ENCODE measurements around the gene TNFAIP8L1. TPM values are rescaled to one million over a fixed set of nuclear protein-coding genes. Genes with fewer than 3 reads are reported as not detected.
A peak's percentile ranks its signal among the peaks of the same experiment; 100 is the strongest.

The TNFAIP8L1 gene
- total RNA-seq, 1 experiment from 2014 or later: 22.2 TPM

DNA sequence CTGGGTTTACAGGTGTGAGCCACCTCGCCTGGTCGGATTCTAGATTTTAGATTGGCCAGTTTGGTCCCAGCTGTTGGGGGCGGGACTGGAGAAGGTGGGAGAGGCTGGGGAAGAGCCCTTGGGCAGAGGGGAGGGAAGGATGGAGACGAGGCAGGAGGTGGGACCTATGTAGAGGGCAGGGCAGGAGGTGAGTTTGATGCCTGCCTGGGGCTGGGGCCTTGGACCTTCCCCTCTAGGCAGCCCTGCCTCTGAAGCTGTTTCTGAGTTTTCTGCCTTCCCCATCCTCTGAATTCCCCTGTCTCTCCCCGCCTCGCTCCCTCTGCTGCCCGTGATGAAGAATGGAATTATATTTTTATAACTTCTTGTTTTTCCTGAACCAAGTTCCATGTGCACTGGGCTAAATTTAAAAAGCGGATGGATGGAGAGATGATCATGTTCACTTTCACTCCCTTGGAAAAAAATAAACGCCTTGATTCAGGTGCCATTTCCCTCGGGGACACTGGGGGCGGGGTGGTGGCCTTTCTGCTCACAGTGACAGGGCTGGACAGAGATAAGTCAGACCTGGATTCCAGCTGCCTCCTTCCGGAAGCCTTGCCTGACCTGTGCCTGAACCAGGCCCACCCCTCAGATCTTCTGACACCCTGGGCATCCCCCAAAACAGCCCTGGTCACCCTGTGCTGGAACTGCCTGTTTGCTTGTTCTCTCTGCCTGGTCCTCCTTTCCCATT is 16.5 kb upstream of the TNFAIP8L1 start:
- Histone ChIP-seq H4K20me1 (ENCODE audit: insufficient read depth) (no peaks in the 10 kb centered on the region), H3K9ac (ENCODE audit: low read length) (no peak overlapping the region), H3K79me2 (ENCODE audit: insufficient read depth, low read length) (no peaks in the 10 kb centered on the region), H3K9me3 (ENCODE audit: control insufficient read depth in 1 of 2, insufficient read depth in 1 of 2, low read depth in 1 of 2, low read length in 2 of 2) (no peaks in the 10 kb centered on the region), H3K4me3 (replicated peaks in 1 of 2; ENCODE audit: low read depth in 1 of 2, low read length in 2 of 2) (no peak overlapping the region), H3K4me1 (ENCODE audit: control insufficient read depth in 1 of 2, insufficient read depth in 2 of 2, low read length in 2 of 2) (peaks cover 20 to 28% of the 10 kb centered on the region in 2 experiments), H3K36me3 (ENCODE audit: control insufficient read depth in 1 of 2, insufficient read depth in 2 of 2, low read length in 2 of 2) (no peaks in the 10 kb centered on the region), H2AFZ (ENCODE audit: low read depth, low read length, poor library complexity, severe bottlenecking) (no peak overlapping the region), H3K9me2 (ENCODE audit: insufficient read depth) (no peaks in the 10 kb centered on the region), H3K27ac (ENCODE audit: low read depth, low read length) (peak overlapping the region; percentile 47; the same call in 1 of the 2 replicates), H3K27me3 (ENCODE audit: insufficient read depth, low read length) (no peaks in the 10 kb centered on the region; the same call in 1 of the 2 replicates), H3K4me2 (ENCODE audit: low read length) (peak overlapping the region; percentile 32)
- no TSS peak for BruUV-seq (replicated peaks)
- ChIA-PET RAD21 (ENCODE audit: low non-redundant PET in 1 of 2, low total read pairs in 2 of 2, uncharacterized antibody in 2 of 2, unreplicated experiment in 2 of 2) (interaction anchor here in 1 of 2 experiments (0.7 kb wide), 1 partner anchor 783 kb away, joined by 3 read pairs; no protein-coding TSS in a partner anchor), POLR2A (interaction anchor here (0.7 kb wide), 2 partner anchors 14 to 178 kb away, joined by 3 to 4 read pairs; no protein-coding TSS in a partner anchor), CTCF (interaction anchor here (0.7 to 1.2 kb wide), 4 partner anchors 10 to 98 kb away, joined by 3 to 4 read pairs (median 3); no protein-coding TSS in a partner anchor)
- ATAC-seq (peak; percentile 81), DNase-seq (ENCODE audit: low read depth, low spot score) (no peak)
- TF ChIP-seq ATF3 (IDR thresholded peaks at IDR 0.05): no peak
- TF ChIP-seq, protein P1, sequence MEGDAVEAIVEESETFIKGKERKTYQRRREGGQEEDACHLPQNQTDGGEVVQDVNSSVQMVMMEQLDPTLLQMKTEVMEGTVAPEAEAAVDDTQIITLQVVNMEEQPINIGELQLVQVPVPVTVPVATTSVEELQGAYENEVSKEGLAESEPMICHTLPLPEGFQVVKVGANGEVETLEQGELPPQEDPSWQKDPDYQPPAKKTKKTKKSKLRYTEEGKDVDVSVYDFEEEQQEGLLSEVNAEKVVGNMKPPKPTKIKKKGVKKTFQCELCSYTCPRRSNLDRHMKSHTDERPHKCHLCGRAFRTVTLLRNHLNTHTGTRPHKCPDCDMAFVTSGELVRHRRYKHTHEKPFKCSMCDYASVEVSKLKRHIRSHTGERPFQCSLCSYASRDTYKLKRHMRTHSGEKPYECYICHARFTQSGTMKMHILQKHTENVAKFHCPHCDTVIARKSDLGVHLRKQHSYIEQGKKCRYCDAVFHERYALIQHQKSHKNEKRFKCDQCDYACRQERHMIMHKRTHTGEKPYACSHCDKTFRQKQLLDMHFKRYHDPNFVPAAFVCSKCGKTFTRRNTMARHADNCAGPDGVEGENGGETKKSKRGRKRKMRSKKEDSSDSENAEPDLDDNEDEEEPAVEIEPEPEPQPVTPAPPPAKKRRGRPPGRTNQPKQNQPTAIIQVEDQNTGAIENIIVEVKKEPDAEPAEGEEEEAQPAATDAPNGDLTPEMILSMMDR (IDR thresholded peaks at IDR 0.05 in 2 of 3, conservative IDR thresholded peaks at IDR 0.05 in 1 of 3; ENCODE audit: borderline replicate concordance in 1 of 3, insufficient read depth in 1 of 3, low read depth in 2 of 3, low read length in 2 of 3): peak in 2 of 3 experiments; percentile 10 to 21; a peak in 2 of 6 replicates
- intact Hi-C loops (cut with micrococcal nuclease): no loop called here

- ChIA-PET POLR2A (interaction anchor here (0.7 kb wide), 1 partner anchor 914 kb away, joined by 4 read pairs; no protein-coding TSS in a partner anchor), RAD21 (ENCODE audit: low non-redundant PET in 1 of 2, low total read pairs in 2 of 2, uncharacterized antibody in 2 of 2, unreplicated experiment in 2 of 2) (interaction anchor here in 1 of 2 experiments (0.8 kb wide), 1 partner anchor 48 kb away, joined by 3 read pairs; no protein-coding TSS in a partner anchor), CTCF (interaction anchor here (1.0 to 1.7 kb wide), 5 partner anchors 10 to 45 kb away, joined by 3 to 8 read pairs (median 5); no protein-coding TSS in a partner anchor)
- Histone ChIP-seq H4K20me1 (ENCODE audit: insufficient read depth) (no peaks in the 10 kb centered on the region), H3K9me2 (ENCODE audit: insufficient read depth) (no peaks in the 10 kb centered on the region), H2AFZ (ENCODE audit: low read depth, low read length, poor library complexity, severe bottlenecking) (no peak overlapping the region), H3K4me3 (replicated peaks in 1 of 2; ENCODE audit: low read depth in 1 of 2, low read length in 2 of 2) (no peak overlapping the region), H3K4me2 (ENCODE audit: low read length) (no peak overlapping the region), H3K36me3 (ENCODE audit: control insufficient read depth in 1 of 2, insufficient read depth in 2 of 2, low read length in 2 of 2) (no peaks in the 10 kb centered on the region), H3K79me2 (ENCODE audit: insufficient read depth, low read length) (no peaks in the 10 kb centered on the region), H3K4me1 (ENCODE audit: control insufficient read depth in 1 of 2, insufficient read depth in 2 of 2, low read length in 2 of 2) (peaks cover 20 to 28% of the 10 kb centered on the region in 2 experiments), H3K27ac (ENCODE audit: low read depth, low read length) (peak overlapping the region; percentile 60), H3K9me3 (ENCODE audit: control insufficient read depth in 1 of 2, insufficient read depth in 1 of 2, low read depth in 1 of 2, low read length in 2 of 2) (no peaks in the 10 kb centered on the region), H3K27me3 (ENCODE audit: insufficient read depth, low read length) (no peaks in the 10 kb centered on the region; the same call in 1 of the 2 replicates), H3K9ac (ENCODE audit: low read length) (no peak overlapping the region)
- DNase-seq (ENCODE audit: low read depth, low spot score): no peak
- intact Hi-C loops (cut with micrococcal nuclease): no loop called here
- BruUV-seq (replicated peaks): no TSS peak
- ATAC-seq: no peak
- TF ChIP-seq CBX3 (IDR thresholded peaks at IDR 0.05; ENCODE audit: low read depth) (no peak), ATF3 (IDR thresholded peaks at IDR 0.05) (no peak), CEBPB (IDR thresholded peaks at IDR 0.05; ENCODE audit: low read depth) (no peak), YY1 (IDR thresholded peaks at IDR 0.05; ENCODE audit: extremely low read depth, insufficient replicate concordance, low read depth, low read length) (no peak), FOSL1 (IDR thresholded peaks at IDR 0.05; ENCODE audit: low read depth) (no peak), ZNF274 (IDR thresholded peaks at IDR 0.05; ENCODE audit: low read depth, low read length) (no peak), ELF1 (IDR thresholded peaks at IDR 0.05; ENCODE audit: borderline replicate concordance, low read depth) (no peak), POLR2A (IDR thresholded peaks at IDR 0.05; ENCODE audit: borderline replicate concordance, extremely low read depth, insufficient read depth, insufficient read length) (no peak), SIN3A (IDR thresholded peaks at IDR 0.05; ENCODE audit: low read depth) (no peak), EGR1 (IDR thresholded peaks at IDR 0.05; ENCODE audit: low read depth) (no peak), POLR2AphosphoS5 (IDR thresholded peaks at IDR 0.05; ENCODE audit: low read depth, low read length) (no peak)
- TF ChIP-seq, protein P2, sequence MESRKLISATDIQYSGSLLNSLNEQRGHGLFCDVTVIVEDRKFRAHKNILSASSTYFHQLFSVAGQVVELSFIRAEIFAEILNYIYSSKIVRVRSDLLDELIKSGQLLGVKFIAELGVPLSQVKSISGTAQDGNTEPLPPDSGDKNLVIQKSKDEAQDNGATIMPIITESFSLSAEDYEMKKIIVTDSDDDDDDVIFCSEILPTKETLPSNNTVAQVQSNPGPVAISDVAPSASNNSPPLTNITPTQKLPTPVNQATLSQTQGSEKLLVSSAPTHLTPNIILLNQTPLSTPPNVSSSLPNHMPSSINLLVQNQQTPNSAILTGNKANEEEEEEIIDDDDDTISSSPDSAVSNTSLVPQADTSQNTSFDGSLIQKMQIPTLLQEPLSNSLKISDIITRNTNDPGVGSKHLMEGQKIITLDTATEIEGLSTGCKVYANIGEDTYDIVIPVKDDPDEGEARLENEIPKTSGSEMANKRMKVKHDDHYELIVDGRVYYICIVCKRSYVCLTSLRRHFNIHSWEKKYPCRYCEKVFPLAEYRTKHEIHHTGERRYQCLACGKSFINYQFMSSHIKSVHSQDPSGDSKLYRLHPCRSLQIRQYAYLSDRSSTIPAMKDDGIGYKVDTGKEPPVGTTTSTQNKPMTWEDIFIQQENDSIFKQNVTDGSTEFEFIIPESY (IDR thresholded peaks at IDR 0.05; ENCODE audit: extremely low read depth, insufficient replicate concordance, low read length): no peak
Measured at GRCh38 chr19:4624301-4624700, 15.0 kb upstream of the TNFAIP8L1 start.

Data from HCT116 (cell line).